ENCODE data around the gene NUDT5. TPM values are rescaled to one million over a fixed set of nuclear protein-coding genes. Genes with fewer than 3 reads are reported as not detected.

Gene NUDT5
- total RNA-seq, 2 experiments from 2014 or later, result 99.9 to 108 TPM

DNA sequence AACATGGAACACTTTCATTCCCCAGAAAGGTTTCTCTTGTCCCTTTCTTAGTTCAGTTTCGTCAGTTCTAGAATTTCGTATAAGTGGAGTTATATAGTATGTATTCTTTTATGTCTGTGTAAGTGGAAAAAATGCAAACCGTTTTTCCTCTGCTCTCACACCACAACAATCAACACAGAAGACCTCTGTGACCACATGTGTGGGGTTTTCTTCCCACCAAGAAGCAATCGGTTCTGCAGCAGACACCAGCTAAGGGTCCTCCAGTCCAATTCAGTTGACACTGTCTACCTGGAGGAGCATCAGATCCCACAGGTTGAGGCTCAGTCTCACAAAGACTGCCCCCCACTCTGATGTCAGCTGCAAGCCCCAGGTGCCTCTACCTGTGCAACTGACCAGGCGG, 6.5 kb upstream of the NUDT5 start:
- Mint-ChIP-seq H3K27me3 (no peaks in the 10 kb centered on the region), H3K36me3 (ENCODE audit: low read depth) (peaks cover 45% of the 10 kb centered on the region), H3K27ac (no peak overlapping the region), H3K9me3 (ENCODE audit: low read depth) (no peaks in the 10 kb centered on the region), H3K4me1 (peaks cover 36% of the 10 kb centered on the region), H3K4me3 (no peak overlapping the region)
- DNase-seq, result no peak
- ChIA-PET POLR2A (no interaction called here), CTCF (interaction anchor here (0.6 to 4.9 kb wide), 2 partner anchors 13 to 50 kb away, joined by 3 to 43 read pairs; no protein-coding TSS in a partner anchor)
- no peak for ATAC-seq
- intact Hi-C loops (cut with DNase I, micrococcal nuclease), result loop anchor here in 1 of 2 experiments (5.0 kb wide), 1 partner anchor 40 kb away; no protein-coding TSS in a partner anchor

GRCh38 chr10:12201543-12201942, 5.9 kb upstream of the NUDT5 start:
- Mint-ChIP-seq H3K4me3 (no peak overlapping the region), H3K9me3 (ENCODE audit: low read depth) (no peaks in the 10 kb centered on the region), H3K4me1 (peaks cover 36% of the 10 kb centered on the region), H3K36me3 (ENCODE audit: low read depth) (peaks cover 45% of the 10 kb centered on the region), H3K27me3 (no peaks in the 10 kb centered on the region), H3K27ac (peak overlapping the region; percentile 67)
- ChIA-PET CTCF (interaction anchor here (0.6 to 4.9 kb wide), 2 partner anchors 14 to 511 kb away, joined by 3 to 43 read pairs; no protein-coding TSS in a partner anchor), POLR2A (no interaction called here)
- intact Hi-C loops (cut with DNase I, micrococcal nuclease), result loop anchor here in 1 of 2 experiments (5.0 kb wide), 1 partner anchor 41 kb away; no protein-coding TSS in a partner anchor
- DNase-seq (peak; percentile 37), ATAC-seq (peak; percentile 81)

GRCh38 chr10:12200850-12201249, 5.2 kb upstream of the NUDT5 start:
- ChIA-PET POLR2A (no interaction called here), CTCF (interaction anchor here (1.0 to 4.9 kb wide), 2 partner anchors 11 to 15 kb away, joined by 3 to 43 read pairs; no protein-coding TSS in a partner anchor)
- no peak overlapping the region for H3K4me3 Mint-ChIP-seq
- intact Hi-C loops (cut with DNase I, micrococcal nuclease), result loop anchor here in 1 of 2 experiments (5.0 kb wide), 1 partner anchor 41 kb away; no protein-coding TSS in a partner anchor
- no peaks in the 10 kb centered on the region for H3K9me3 Mint-ChIP-seq (ENCODE audit: low read depth)
- DNase-seq, result no peak
- ATAC-seq, result no peak
- no peaks in the 10 kb centered on the region for H3K27me3 Mint-ChIP-seq
- H3K4me1 Mint-ChIP-seq, result peaks cover 36% of the 10 kb centered on the region
- peak overlapping the region; percentile 67 for H3K27ac Mint-ChIP-seq
- H3K36me3 Mint-ChIP-seq (ENCODE audit: low read depth), result peaks cover 50% of the 10 kb centered on the region

- Mint-ChIP-seq H3K36me3 (ENCODE audit: low read depth) (peaks cover 46% of the 10 kb centered on the region), H3K4me3 (peak overlapping the region; percentile 62), H3K27ac (peak overlapping the region; percentile 39), H3K9me3 (ENCODE audit: low read depth) (no peaks in the 10 kb centered on the region), H3K4me1 (peaks cover 40% of the 10 kb centered on the region), H3K27me3 (no peaks in the 10 kb centered on the region)
- CTCF ChIA-PET, result interaction anchor here (0.6 to 5.2 kb wide), 5 partner anchors 17 to 458 kb away, joined by 3 to 38 read pairs (median 3); no protein-coding TSS in a partner anchor
- DNase-seq, result no peak
- POLR2A ChIA-PET, result no interaction called here
- ATAC-seq, result no peak
- intact Hi-C loops (cut with DNase I, micrococcal nuclease), result loop anchor here in 1 of 2 experiments (5.0 kb wide), 5 partner anchors 149 to 1389 kb away; partner anchors contain the start of genes CAMK1D, OPTN, PHYH and PRPF18
Observed at GRCh38 chr10:12198156-12198555, 2.5 kb upstream of the NUDT5 start.

GRCh38 chr10:12196531-12197211, 980 bp upstream of the NUDT5 start:
- ChIA-PET POLR2A (interaction anchor here (0.7 to 1.3 kb wide), 4 partner anchors 9 to 156 kb away, joined by 3 to 7 read pairs (median 4); partner anchors contain the start of gene UPF2), CTCF (interaction anchor here (0.5 to 5.2 kb wide), 7 partner anchors 9 to 650 kb away, joined by 3 to 38 read pairs (median 3); partner anchors contain the start of gene UPF2)
- Mint-ChIP-seq H3K36me3 (ENCODE audit: low read depth) (peaks cover 49% of the 10 kb centered on the region), H3K27ac (peak overlapping the region; percentile 97), H3K4me3 (peak overlapping the region; percentile 96), H3K9me3 (ENCODE audit: low read depth) (no peaks in the 10 kb centered on the region), H3K27me3 (no peaks in the 10 kb centered on the region), H3K4me1 (peaks cover 44% of the 10 kb centered on the region)
- ATAC-seq, result no peak
- intact Hi-C loops (cut with DNase I, micrococcal nuclease), result loop anchor here in 1 of 2 experiments (1.0 to 5.0 kb wide), 8 partner anchors 15 to 1391 kb away; partner anchors contain the start of genes CAMK1D, DHTKD1, OPTN and PHYH
- no peak for DNase-seq

DNA sequence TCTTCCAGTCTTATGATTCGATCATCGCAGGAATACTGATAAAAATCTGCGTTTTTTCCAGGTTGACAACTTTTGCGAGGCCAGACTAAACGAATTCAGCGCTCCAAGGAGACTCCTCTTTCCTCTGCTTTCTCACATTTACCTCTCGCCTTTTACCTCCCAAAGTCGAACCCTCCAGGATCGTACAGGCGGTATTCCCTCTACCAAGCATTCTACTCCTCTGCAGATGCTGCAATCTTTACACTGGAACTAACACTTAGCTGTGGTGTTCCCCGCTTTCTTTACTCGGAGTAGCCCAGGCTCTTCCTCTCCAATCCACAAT, 449 bp downstream of the NUDT5 start:
- H3K4me1 Mint-ChIP-seq, result peaks cover 46% of the 10 kb centered on the region
- no peaks in the 10 kb centered on the region for H3K27me3 Mint-ChIP-seq
- ChIA-PET POLR2A (interaction anchor here (0.6 to 1.3 kb wide), 7 partner anchors 8 to 453 kb away, joined by 3 to 12 read pairs (median 4); partner anchors contain the start of gene UPF2), CTCF (interaction anchor here (0.7 to 5.2 kb wide), 7 partner anchors 15 to 454 kb away, joined by 3 to 38 read pairs (median 3); partner anchors contain the start of gene UPF2)
- DNase-seq, result no peak
- ATAC-seq, result peak; percentile 2
- H3K36me3 Mint-ChIP-seq (ENCODE audit: low read depth), result peaks cover 45% of the 10 kb centered on the region
- no peaks in the 10 kb centered on the region for H3K9me3 Mint-ChIP-seq (ENCODE audit: low read depth)
- peak overlapping the region; percentile 97 for H3K27ac Mint-ChIP-seq
- H3K4me3 Mint-ChIP-seq, result peak overlapping the region; percentile 96
- intact Hi-C loops (cut with DNase I, micrococcal nuclease), result loop anchor here (1.0 to 5.0 kb wide), 10 partner anchors 66 to 1392 kb away; partner anchors contain the start of genes SEC61A2 (in 2 of the 2), UPF2 (in 2 of the 2), CAMK1D (in 1 of the 2) and DHTKD1 (in 1 of the 2)

DNA sequence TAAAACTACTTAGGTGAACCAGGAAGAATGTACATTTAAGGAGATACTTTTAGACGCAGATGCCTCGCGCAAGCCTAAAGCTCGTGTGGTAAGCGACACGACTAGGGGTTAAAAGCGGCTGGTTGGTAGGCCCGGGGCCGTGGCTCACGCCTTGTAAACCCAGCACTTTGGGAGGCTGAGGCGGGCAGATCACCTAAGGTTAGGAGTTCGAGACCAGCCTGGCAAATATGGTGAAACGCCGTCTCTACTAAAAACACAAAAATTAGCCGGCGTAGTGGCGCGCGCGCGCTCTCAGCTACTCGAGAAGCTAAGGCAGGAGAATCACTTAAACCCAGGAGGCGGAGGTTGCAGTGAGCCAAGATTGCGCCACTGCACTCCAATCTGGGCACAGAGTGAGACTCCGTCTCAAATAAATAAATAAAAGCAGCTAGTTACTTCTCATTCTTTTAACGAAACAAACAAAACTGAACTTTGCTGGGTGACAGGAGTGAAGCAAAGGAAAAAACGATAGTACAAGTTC, 879 bp downstream of the NUDT5 start:
- Mint-ChIP-seq H3K4me3 (peak overlapping the region; percentile 96), H3K27ac (peak overlapping the region; percentile 97), H3K4me1 (peaks cover 50% of the 10 kb centered on the region), H3K9me3 (ENCODE audit: low read depth) (no peaks in the 10 kb centered on the region), H3K36me3 (ENCODE audit: low read depth) (peaks cover 46% of the 10 kb centered on the region), H3K27me3 (no peaks in the 10 kb centered on the region)
- intact Hi-C loops (cut with DNase I, micrococcal nuclease), result loop anchor here (1.0 to 5.0 kb wide), 10 partner anchors 66 to 1392 kb away; partner anchors contain the start of genes SEC61A2 (in 2 of the 2), UPF2 (in 2 of the 2), CAMK1D (in 1 of the 2) and DHTKD1 (in 1 of the 2)
- peak; percentile 66 for DNase-seq
- CTCF ChIA-PET, result interaction anchor here (0.7 to 5.2 kb wide), 4 partner anchors 14 to 406 kb away, joined by 3 to 38 read pairs (median 4); no protein-coding TSS in a partner anchor
- POLR2A ChIA-PET, result interaction anchor here (0.6 kb wide), 1 partner anchor 517 kb away, joined by 4 read pairs; no protein-coding TSS in a partner anchor
- no peak for ATAC-seq

DNA sequence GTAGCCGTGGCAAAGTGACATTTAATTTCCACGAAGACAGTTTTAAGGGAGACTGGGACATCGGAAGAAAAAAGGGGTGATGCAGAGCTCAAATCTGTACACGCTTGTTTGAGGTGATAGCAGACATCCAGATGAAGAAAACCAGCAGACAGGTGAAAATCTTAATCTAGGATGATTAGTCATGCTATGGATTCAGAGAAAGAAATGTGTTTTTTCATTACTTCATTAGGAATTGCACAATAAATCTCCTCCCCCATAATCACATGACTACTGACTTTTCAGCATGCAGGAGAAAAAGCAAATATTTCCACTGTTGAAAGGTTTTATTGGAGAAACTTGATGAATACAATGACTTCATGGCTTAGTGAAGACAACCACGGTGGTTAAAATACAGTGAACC, 2.5 kb downstream of the NUDT5 start:
- ATAC-seq, result no peak
- H3K27ac Mint-ChIP-seq, result no peak overlapping the region
- H3K4me3 Mint-ChIP-seq, result no peak overlapping the region
- peaks cover 41% of the 10 kb centered on the region for H3K4me1 Mint-ChIP-seq
- intact Hi-C loops (cut with DNase I, micrococcal nuclease), result no loop called here
- peaks cover 39% of the 10 kb centered on the region for H3K36me3 Mint-ChIP-seq (ENCODE audit: low read depth)
- H3K9me3 Mint-ChIP-seq (ENCODE audit: low read depth), result no peaks in the 10 kb centered on the region
- H3K27me3 Mint-ChIP-seq, result no peaks in the 10 kb centered on the region
- CTCF ChIA-PET, result interaction anchor here (0.6 to 1.2 kb wide), 3 partner anchors 9 to 168 kb away, joined by 3 read pairs; no protein-coding TSS in a partner anchor
- POLR2A ChIA-PET, result interaction anchor here (0.7 to 0.8 kb wide), 2 partner anchors 66 to 372 kb away, joined by 3 to 5 read pairs; no protein-coding TSS in a partner anchor
- DNase-seq, result no peak

DNA sequence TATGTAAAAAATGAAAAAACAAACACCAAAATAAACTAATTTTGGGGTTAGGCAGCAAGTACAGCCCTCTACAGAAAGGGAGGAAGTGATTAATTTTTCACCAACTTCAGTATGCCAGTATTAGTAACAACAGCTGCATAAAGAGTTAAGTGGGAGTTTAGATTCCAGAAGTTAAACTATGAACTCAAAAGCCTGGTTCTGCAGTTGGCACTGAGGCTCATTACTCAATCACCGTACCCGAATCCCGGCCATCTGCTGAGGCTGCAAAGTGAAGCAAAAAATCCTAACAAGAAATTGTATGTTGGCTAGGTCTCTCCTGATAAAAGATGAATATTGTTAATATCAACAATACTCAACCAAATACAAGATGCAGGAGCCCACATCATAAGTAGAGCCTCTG, 4.0 kb downstream of the NUDT5 start:
- Mint-ChIP-seq H3K36me3 (ENCODE audit: low read depth) (peaks cover 44% of the 10 kb centered on the region), H3K27me3 (no peaks in the 10 kb centered on the region), H3K27ac (peak overlapping the region; percentile 38), H3K4me1 (peaks cover 49% of the 10 kb centered on the region), H3K9me3 (ENCODE audit: low read depth) (no peaks in the 10 kb centered on the region), H3K4me3 (no peak overlapping the region)
- DNase-seq (no peak), ATAC-seq (no peak)
- CTCF ChIA-PET, result no interaction called here
- intact Hi-C loops (cut with DNase I, micrococcal nuclease), result no loop called here
- POLR2A ChIA-PET, result interaction anchor here (0.6 to 1.2 kb wide), 3 partner anchors 12 to 116 kb away, joined by 3 to 4 read pairs (median 4); no protein-coding TSS in a partner anchor

DNA sequence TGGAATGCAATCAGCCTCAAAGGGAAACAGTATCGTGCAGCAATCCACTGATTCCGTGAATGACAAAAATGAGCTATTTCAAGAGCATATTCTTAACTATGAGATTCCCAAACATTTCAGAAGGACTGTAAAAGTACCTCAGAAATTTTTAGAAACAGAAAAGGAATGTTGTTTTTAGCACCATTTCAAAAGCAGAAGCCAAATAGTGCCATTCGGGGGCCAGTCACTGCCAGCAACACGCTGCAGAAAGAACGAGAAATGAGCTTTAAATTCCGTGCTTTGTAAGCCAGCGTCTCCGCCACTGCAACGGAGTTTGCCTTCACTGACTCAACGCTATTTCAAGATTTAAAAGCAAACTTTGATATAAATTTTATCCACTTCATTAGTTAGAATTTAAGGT, 6.3 kb downstream of the NUDT5 start:
- no peaks in the 10 kb centered on the region for H3K9me3 Mint-ChIP-seq (ENCODE audit: low read depth)
- DNase-seq (no peak), ATAC-seq (no peak)
- no peak overlapping the region for H3K27ac Mint-ChIP-seq
- intact Hi-C loops (cut with DNase I, micrococcal nuclease), result no loop called here
- peaks cover 51% of the 10 kb centered on the region for H3K36me3 Mint-ChIP-seq (ENCODE audit: low read depth)
- POLR2A ChIA-PET, result no interaction called here
- H3K4me1 Mint-ChIP-seq, result peaks cover 57% of the 10 kb centered on the region
- CTCF ChIA-PET, result interaction anchor here (0.6 kb wide), 1 partner anchor 158 kb away, joined by 3 read pairs; no protein-coding TSS in a partner anchor
- H3K4me3 Mint-ChIP-seq, result no peak overlapping the region
- no peaks in the 10 kb centered on the region for H3K27me3 Mint-ChIP-seq

- no peak overlapping the region for H3K4me3 Mint-ChIP-seq
- DNase-seq (no peak), ATAC-seq (no peak)
- H3K4me1 Mint-ChIP-seq, result peaks cover 51% of the 10 kb centered on the region
- H3K27me3 Mint-ChIP-seq, result no peaks in the 10 kb centered on the region
- no peaks in the 10 kb centered on the region for H3K9me3 Mint-ChIP-seq (ENCODE audit: low read depth)
- H3K36me3 Mint-ChIP-seq (ENCODE audit: low read depth), result peaks cover 48% of the 10 kb centered on the region
- H3K27ac Mint-ChIP-seq, result no peak overlapping the region
- ChIA-PET POLR2A (no interaction called here), CTCF (no interaction called here)
- intact Hi-C loops (cut with DNase I, micrococcal nuclease), result no loop called here
Observed at GRCh38 chr10:12188656-12189055, 7.0 kb downstream of the NUDT5 start.
